WERI-Rb-1 (cell line): ENCODE data around the gene CALHM1.

Experiments used
- DNase-seq: peaks from one replicate; pipeline ENCODE4 v3.0.0-alpha.2; 2020
- H3K27ac ChIP-seq: fragments of 250-450 bp; sonication (Bioruptor Pico); 2 replicates; pipeline ENCODE4 v1.5.1; 2020; ENCODE audit warnings: mild to moderate bottlenecking, moderate library complexity
- H3K27me3 ChIP-seq: fragments of 250-450 bp; sonication (Bioruptor Pico); 2 replicates; pipeline ENCODE4 v1.5.1; 2021; ENCODE audit warnings: mild to moderate bottlenecking, low read depth, moderate library complexity; ENCODE audit not compliant: insufficient read depth, severe bottlenecking
- H3K36me3 ChIP-seq: fragments of 250-450 bp; sonication (Bioruptor Pico); 2 replicates; pipeline ENCODE4 v1.5.1; 2020; ENCODE audit warnings: mild to moderate bottlenecking, moderate library complexity
- H3K4me3 ChIP-seq: 2 replicates; pipeline ENCODE4 v1.5.1; 2011; ENCODE audit warnings: low read depth, mild to moderate bottlenecking, control low read depth, low read length
- H3K9me3 ChIP-seq: fragments of 250-450 bp; sonication (Bioruptor Pico); 2 replicates; pipeline ENCODE4 v1.5.1; 2021; ENCODE audit warnings: mild to moderate bottlenecking, moderate library complexity; ENCODE audit not compliant: severe bottlenecking
- CTCF ChIP-seq: IDR thresholded peaks from 2 replicates; pipeline ENCODE4 v1.5.1; 2011; ENCODE audit warnings: low read depth, mild to moderate bottlenecking, control low read depth, inconsistent platforms, low read length

CALHM1 gene

GRCh38 chr10:103445366-103445765 is 13.3 kb downstream of the CALHM1 start:
- H3K36me3 ChIP-seq, result peaks cover 63% of the 10 kb centered on the region
- no peak overlapping the region for H3K4me3 ChIP-seq
- no peaks in the 10 kb centered on the region for H3K9me3 ChIP-seq
- no peak for TF ChIP-seq CTCF
- no peaks in the 10 kb centered on the region for H3K27me3 ChIP-seq
- no peak for DNase-seq
- no peak overlapping the region for H3K27ac ChIP-seq

DNA sequence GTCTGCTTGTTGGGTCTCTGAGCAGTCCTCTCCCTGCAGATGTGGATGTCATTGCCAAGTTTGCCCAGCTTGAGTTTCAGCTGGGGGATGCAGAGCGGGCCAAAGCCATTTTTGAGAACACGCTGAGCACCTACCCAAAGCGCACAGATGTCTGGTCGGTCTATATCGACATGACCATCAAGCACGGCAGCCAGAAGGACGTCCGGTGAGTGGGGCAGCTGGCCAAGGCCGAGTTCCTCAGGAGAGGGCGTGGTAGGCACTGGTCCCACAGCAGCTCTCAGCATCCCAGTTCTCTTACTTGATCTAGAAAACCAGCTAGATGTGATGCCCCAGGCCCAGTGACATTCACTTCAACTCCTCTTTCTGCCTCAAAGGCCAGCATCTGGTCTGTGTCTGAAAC is 14.2 kb downstream of the CALHM1 start:
- TF ChIP-seq CTCF, result no peak
- Histone ChIP-seq H3K9me3 (no peaks in the 10 kb centered on the region), H3K27ac (no peak overlapping the region), H3K36me3 (peaks cover 72% of the 10 kb centered on the region), H3K27me3 (no peaks in the 10 kb centered on the region), H3K4me3 (no peak overlapping the region)
- no peak for DNase-seq

DNA sequence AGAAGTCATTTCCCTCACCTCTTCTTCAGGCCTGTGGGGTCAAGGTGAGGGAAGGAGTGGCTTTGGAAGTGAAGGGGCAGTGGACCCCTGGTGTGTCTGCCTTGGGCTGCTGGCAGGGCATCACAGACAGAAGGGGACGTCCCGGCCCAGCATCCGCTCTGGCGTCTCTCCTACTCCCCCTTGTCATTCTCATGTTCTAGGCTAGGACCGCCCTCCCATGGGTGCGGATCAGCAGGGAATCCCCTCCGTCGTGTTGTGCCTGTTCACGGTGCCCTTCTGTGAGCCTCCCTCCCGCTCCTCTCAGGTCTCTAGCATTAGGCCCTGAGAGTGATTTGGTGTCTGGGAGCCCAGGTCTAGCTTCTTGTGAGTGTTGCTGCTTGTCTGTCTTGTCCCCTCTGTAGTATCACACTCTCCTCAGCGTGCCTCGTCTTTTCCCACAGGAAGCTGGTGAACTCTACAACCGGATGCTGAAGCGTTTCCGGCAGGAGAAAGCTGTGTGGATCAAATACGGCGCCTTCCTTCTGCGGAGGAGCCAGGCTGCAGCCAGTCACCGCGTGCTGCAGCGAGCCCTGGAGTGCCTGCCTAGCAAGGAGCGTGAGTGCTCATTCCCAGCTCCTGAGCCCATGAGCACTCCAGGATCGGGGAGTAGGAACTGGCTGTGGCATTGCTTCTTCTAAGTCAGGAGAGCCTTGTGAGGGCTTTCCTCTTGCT is 15.1 kb downstream of the CALHM1 start:
- no peak for DNase-seq
- no peaks in the 10 kb centered on the region for H3K27me3 ChIP-seq
- peaks cover 81% of the 10 kb centered on the region for H3K36me3 ChIP-seq
- no peaks in the 10 kb centered on the region for H3K9me3 ChIP-seq
- no peak overlapping the region for H3K4me3 ChIP-seq
- H3K27ac ChIP-seq, result no peak overlapping the region
- no peak for TF ChIP-seq CTCF

GRCh38 chr10:103442031-103442461 is 16.7 kb downstream of the CALHM1 start:
- H3K27ac ChIP-seq, result no peak overlapping the region

DNA sequence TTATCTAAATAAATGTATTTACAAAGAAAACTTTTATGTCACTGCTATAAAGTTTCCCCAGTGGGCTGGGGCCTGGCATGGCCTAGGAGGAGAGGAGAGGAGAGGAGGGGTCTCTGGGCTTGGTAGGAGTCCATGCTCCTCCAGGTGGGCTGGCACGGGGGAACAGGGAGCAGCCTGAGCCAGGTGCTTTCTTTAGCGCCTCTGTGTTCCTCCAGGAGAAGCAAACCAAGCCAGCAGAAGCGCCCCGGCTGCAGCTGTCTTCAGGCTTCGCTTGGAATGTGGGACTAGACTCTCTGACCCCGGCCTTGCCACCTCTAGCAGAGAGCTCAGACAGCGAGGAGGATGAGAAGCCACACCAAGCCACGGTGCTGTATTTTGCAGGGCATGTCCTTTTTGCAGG is 17.1 kb downstream of the CALHM1 start:
- Histone ChIP-seq H3K9me3 (no peaks in the 10 kb centered on the region), H3K27me3 (no peaks in the 10 kb centered on the region), H3K27ac (no peak overlapping the region), H3K4me3 (no peak overlapping the region), H3K36me3 (peaks cover 90% of the 10 kb centered on the region)
- TF ChIP-seq CTCF, result no peak
- no peak for DNase-seq

More at GRCh38 chr10:103442031-103442461, 16.7 kb downstream of the CALHM1 start:
- no peaks in the 10 kb centered on the region for H3K27me3 ChIP-seq
- no peak for DNase-seq
- H3K4me3 ChIP-seq, result no peak overlapping the region
- no peak for TF ChIP-seq CTCF
- H3K9me3 ChIP-seq, result no peaks in the 10 kb centered on the region
- peaks cover 89% of the 10 kb centered on the region for H3K36me3 ChIP-seq

DNA sequence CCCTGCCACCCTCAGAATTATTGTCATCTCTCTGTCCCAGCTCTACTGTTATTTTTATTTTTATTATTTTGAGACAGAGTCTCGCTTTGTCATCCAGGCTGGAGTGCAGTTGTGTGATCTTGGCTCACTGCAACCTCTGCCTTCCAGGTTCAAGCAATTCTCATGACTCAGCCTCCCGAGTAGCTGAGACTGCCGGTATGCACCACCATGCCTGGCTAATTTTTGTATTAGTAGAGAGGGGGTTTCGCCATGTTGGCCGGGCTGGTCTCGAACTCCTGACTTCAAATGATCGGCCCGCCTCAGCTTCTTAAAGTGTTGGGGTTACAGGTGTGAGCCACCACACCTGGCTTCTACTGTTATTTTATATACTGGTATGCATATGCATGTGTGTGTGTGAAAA is 17.5 kb downstream of the CALHM1 start:
- no peak for TF ChIP-seq CTCF
- H3K27ac ChIP-seq, result no peak overlapping the region
- DNase-seq, result no peak
- H3K4me3 ChIP-seq, result no peak overlapping the region
- no peaks in the 10 kb centered on the region for H3K9me3 ChIP-seq
- H3K36me3 ChIP-seq, result peaks cover 92% of the 10 kb centered on the region
- H3K27me3 ChIP-seq, result no peaks in the 10 kb centered on the region
